Cerebellar cortex (tissue), 1 donor: ENCODE results near the gene ZMAT2.
A peak's percentile ranks its signal among the peaks of the same experiment; 100 is the strongest.
"Not testable (repeated sequence)": the region's sequence is repeated elsewhere in the genome, so short reads cannot be mapped to it uniquely, and the experiment has no call there.

ENCODE experiments used
- DNase-seq: peaks from one replicate; pipeline ENCODE4 v3.0.0-alpha.2; 2015; ENCODE audit warnings: low spot score

Gene ZMAT2

DNA sequence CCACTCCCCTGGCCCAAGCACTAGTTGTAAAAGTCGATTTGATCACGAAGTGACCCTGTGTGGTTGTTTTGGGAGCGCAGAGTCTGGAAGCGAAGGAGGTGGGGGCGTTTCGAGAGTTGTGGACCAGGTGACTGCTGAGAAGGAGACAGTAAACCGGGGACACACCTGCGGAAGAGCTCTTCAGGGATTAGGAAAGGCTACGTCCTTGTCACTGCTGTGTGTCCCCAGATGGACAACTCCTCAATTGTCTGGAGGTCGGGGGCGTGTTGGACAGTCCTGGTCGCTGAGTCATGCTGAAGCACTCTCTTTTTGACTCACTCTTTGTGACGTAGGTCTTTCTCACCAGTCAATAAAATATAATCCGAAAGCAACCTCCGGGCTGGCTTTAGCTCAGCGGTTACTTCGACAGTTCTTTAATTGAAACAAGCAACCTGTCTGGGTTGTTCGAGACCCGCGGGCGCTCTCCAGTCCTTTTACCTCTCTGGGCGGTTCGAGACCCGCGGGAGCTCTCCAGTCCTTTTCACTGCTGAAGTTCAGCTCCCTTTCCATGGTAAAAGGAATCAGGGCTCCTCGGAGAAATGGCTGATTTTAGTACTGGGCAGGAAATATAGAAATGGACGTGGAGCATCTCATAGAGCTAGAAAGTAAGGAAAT is 10.8 kb downstream of the ZMAT2 start:
- DNase-seq: peak; percentile 93

DNA sequence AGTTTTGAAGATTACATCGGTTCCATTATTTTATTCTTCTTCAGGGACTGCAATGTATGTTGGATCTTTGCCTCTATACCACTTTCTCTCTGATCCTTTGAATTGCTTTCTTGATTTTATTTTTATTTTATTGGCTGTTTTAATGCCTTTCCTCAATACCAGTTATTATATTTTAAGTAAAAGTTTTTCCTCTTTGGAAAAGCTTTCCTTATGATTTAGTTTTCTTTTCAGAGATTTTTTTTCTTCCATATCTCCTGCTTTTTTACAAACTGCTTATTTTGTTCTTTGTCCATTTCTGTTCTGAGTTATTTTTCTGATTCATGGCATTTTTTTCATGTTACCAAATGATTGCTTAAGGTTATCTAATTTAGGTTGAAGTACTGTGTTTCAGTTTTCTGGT is 11.5 kb downstream of the ZMAT2 start:
- no peak for DNase-seq

DNA sequence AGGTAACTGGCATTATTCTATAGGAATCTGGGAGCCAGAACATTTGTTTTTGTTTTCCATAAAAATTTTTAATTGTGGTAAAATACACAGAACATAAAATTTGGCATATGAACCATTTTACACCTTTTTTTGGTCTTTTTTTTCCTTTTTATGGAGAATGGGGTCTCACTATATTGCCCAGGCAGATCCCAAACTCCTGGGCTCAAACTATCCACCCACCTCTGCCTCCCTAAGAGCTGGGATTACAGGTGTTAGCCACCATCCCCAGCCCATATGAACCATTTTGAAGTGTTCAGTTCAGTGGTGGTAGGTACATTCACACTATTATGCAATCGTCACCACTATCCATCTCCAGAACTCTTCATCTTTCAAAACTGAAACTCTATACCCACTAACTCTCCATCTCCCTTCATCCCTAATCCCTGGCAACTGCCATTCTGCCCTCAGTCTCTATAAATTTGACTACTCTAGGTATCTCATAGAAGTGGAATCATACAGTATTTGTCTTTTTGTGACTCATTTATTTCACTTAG is 13.4 kb downstream of the ZMAT2 start:
- DNase-seq: no peak

DNA sequence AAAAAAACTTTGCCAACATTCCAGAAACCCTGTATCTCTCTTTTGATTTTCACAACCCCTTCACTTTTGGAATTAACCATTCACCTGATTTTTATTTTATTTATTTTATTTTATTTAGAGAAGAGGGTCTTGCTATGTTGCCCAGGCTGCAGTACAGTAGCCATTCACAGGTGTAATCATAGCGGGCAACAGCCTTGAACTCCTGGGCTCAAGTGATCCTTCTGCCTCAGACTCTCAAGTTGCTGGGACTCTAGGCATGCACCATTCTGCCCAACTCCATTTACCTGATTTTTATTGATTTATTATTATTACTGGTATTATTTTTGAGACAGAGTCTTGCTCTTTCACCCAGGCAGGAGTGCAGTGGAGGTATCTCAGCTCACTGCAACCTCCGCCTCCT is 16.0 kb downstream of the ZMAT2 start:
- not testable (repeated sequence) for DNase-seq

DNA sequence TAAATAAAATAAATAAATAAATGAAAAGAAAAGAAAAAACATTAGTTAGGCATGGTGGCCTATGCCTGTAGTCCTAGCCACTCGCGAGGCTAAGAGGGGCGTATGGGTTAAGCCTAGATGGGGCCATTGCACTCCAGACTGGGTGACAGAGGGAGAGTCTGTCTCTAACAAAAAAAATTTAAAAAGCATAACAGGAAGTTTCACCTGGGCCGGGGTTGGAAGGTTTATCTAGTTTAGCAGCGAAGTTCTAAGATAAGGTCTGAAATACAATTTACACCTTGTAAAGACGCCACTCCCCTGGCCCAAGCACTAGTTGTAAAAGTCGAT is 18.0 kb downstream of the ZMAT2 start:
- DNase-seq: no peak

DNA sequence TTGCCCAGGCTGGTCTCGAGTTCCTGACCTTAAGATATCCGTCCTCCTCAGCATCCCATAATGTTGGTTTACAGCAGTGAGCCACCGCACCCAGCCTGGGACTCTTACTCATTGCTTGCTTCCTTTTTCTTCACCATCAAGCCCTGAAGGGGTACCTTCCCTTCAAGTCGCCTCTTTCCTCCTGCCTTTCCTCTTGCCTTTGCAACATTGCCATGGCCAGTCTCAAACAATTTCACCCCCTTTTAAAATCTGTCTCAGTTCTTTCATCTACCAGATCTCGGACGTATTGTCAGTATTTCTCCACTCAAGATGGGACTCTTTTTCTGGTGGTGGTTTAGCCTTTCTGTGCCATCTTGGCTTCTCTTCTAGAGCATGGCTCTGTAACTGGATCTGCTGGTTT is 20.5 kb downstream of the ZMAT2 start:
- DNase-seq: not testable (repeated sequence)

DNA sequence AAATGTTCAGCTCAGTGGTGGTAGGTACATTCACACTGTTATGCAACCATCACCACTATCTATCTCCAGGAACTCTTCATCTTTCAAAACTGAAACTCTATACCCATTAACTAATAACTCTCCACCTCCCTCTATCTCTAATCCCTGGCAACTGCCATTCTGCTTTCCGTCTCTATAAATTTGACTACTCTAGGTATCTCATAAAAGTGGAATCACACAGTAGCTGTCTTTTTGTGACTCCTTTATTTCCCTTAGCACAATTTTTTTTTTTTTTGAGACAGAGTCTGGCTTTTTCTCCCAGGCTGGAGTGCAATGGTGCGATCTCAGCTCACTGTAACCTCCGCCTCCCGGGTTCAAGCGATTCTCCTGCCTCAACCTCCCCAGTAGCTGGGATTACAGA is 21.1 kb downstream of the ZMAT2 start:
- DNase-seq: not testable (repeated sequence)

DNA sequence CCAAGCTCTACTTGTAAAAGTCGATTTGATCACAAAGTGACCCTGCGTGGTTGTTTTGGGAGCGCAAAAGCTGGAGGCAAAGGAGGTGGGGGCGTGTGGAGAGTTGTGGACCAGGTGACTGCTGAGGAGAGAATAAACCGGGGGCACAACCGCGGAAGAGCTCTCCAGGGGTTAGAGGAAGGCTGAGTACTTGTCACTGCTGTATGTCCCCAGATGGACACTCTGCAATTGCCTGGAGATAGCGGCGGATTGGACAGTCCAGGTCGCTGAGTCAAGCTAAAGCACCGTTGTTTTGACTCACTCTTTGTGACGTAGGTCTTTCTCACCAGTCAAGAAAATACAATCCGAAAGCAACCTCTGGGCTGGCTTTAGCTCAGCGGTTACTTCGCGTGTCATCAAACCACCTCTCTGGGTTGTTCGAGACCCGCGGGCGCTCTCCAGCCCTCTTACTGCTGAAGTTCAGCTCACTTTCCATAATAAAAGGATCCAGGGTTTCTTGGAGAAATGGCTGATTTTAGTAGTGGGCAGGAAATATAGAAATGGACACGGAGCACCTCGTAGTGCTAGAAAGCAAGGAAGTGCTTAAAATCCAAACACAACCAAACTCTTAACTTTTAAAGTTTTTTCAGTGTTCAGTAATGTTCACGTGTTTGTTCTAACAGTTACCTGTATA is 25.7 kb downstream of the ZMAT2 start:
- DNase-seq: peak; percentile 65

DNA sequence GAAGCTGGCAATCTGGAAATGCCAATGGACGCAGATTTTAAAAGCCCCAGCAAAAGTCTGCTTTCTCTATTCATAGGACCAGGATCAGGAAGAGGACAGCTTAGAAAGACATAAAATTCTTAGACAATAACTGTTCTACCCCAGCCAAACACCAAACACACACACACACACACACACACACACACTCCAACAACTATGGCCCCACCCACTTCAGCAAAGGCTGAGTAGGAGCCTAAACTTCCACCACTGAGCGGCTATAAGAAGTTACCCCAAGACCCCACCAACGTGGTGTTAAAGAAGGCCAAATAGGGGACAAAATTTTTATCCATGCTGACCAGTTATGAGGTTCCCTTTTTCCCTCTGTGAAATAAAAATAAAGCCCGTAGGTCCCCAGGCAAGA is 32.9 kb downstream of the ZMAT2 start:
- DNase-seq: no peak

DNA sequence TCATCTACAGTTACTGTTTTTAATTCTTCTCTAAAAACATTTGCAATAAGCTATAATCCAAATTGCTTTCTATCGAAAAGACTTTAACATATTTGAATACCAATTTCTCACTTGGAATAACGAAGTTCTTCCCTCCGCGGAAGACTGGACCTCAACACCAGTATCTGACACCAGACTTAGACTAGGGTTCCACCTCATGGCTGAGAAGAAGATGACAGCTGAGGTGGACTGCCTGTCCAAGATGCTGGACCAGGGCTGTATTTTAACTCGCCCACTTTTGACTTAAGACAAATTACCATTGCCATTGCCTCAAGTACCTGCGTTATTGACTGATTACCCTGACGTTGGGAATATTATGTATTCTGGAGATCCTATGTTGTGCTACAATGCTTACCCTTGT is 34.1 kb downstream of the ZMAT2 start:
- peak; percentile 22 for DNase-seq

DNA sequence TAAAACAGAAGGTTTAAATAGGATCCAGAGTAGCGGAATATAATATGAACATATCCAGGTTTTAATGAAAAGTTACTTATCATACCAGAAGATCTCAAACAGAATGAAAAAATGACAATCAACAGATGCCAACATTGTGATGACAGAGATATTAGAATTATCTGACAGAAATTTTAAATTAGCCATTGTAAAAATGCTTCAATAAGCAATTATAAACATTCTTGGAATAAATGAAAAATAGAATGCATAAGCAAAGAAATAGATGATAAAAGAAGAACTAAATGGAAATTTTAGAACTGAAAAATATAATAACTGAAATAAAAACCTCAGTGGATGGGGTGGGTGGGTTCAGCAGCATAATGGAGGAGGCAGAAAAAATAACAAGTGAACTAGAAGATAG is 37.2 kb downstream of the ZMAT2 start:
- no peak for DNase-seq

DNA sequence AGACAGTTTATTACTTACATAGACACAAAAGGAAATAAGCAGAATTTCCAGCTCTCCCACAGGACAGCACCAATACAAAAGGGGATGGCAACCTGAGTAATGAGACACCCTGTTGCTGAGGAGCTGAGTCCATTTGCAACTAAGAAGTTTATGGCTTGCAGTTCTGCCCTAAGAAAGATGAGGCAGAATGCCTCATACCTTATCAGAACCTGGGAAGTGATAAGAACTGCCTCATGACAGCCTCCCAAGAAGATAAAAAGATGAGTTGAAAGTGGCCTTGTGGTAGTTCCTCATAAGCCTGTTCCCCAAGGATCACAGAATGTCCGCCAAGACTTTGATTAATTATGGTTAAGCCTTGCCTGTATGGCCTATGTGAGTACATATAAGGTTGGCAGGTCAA is 41.7 kb downstream of the ZMAT2 start:
- no peak for DNase-seq

DNA sequence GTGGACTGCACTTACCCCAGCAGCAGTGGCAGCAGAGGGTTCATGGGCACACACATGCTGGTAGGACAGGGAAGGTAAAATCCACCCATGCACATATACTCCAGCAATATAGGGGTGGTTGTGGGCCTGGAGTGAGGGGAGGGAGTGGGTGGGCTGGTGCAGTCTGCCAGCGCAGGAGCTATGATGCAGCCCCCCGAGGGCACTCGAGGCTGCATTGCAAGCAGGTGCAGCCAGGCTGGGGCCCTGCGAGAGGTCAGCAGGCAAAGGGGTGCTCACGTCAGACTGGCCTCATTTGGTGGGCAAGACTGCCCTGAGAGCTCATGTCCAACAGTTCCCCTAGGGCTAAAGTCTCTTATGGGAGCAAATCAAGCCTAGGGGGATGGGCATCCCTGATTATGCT is 53.3 kb downstream of the ZMAT2 start:
- no peak for DNase-seq
